ENCODE results near the gene SPAG5.
"Not testable (repeated sequence)": the region's sequence is repeated elsewhere in the genome, so short reads cannot be mapped to it uniquely, and the experiment has no call there.

The SPAG5 gene

DNA sequence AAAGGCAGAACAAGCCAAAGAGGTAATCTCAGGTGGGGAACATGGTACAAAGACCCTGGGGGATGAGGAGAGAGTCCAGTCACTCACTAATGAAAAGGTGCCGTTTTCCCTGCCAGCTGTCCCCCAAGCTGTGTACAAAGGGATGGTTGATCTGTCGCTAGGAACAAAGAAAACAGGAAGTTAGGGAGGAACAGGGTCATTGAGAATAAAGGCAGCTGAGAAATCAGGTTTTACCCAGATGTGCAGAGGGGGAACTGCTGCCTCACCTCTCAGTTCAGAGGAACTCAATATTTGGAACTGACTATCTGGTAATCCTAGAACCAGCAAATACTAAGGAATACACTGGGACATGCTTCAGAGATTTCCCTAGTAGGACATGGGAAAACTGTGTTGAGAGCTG lies 13.7 kb upstream of the SPAG5 start:
- no peak for DNase-seq

DNA sequence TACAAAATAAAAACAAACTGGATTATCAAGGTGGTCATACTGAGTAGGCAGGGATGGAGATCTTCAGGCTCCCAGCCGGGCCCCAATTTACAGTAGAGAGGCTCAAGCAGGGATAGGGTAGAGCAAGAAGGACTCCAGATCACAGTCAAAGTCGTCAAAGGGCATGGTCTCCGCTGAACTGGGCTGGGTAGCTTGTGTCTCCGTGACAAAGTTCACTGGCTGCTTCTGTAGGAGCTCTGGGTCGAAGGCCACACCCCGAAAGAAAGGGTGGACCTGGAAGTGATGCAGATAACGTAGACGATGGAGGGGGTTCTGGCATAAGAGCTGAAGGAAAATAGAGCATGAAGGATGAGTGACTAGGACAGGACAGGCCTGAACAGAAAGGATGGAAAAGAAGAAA lies 11.6 kb upstream of the SPAG5 start:
- DNase-seq = no peak

DNA sequence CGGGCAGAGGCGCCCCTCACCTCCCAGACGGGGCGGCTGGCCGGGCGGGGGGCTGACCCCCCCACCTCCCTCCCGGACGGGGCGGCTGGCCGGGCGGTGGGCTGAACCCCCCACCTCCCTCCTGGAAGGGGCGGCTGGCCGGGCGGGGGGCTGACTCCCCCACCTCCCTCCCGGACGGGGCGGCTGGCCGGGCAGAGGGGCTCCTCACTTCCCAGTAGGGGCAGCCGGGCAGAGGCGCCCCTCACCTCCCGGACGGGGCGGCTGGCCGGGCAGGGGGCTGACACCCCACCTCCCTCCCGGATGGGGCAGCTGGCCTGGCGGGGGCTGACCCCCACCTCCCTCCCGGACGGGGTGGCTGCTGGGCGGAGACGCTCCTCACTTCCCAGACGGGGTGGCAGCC lies 5.2 kb upstream of the SPAG5 start:
- not testable (repeated sequence) for DNase-seq

DNA sequence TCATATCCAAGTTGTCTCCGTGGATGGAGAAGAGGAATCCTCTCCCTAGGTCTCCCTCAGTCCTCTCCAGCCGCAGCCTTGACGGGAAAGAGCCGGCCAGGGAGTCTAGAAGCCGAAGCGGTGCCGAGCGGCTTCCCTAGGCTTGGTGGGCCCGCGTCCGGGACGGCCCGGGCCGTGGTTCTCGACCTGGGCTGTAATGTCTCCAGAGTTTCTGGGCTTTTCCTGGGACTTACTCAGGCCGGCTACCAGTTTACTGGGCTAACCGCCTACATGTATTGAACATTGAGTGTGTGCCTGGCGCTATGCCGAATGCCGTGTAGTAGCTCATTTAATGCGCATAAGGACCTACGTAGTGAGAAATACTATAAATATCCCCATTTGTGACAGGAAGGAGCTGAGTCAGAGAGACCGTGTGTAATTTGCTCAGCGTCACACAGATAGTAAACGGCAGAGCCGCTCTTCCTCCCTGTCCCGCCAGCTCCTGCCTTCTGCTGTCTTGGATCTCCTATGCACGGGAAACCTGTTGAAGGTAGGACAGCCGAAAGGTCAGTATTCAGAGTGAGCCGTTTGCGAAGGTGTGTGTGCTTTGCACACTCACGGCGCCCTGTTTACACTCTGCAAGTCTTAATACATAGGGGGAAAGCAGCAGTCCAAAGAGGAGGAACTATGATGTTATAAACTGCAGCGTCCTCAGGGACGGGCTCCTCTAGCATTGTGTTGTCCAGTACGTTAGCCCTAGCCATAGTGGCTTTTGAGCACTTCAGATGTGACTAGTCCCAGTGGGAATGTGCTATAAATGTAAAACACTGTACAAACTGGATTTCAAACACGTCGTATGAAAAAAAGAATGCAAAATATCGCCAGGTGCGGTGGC lies 723 bp upstream of the SPAG5 start:
- DNase-seq = peak; percentile 77

DNA sequence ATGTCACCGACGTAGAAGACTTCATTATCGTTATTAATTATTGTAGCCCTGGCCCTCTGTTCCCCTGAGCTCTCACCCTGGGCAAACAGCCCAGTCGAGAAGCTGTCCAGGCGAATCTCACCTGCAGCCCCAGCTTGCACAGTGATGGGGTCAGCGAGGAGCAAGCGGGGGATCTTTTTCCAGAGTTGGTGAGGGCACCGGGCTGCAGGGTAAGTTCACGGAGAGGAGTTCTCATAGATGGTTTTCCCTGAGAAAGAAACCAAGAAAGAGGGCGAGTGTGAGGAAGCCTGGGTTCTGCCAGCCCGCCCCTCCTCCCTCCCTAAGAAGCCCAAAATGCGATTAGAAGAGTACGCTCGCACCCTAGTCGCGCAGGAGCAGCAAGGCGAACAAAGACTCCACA lies 436 bp downstream of the SPAG5 start:
- no peak for DNase-seq

DNA sequence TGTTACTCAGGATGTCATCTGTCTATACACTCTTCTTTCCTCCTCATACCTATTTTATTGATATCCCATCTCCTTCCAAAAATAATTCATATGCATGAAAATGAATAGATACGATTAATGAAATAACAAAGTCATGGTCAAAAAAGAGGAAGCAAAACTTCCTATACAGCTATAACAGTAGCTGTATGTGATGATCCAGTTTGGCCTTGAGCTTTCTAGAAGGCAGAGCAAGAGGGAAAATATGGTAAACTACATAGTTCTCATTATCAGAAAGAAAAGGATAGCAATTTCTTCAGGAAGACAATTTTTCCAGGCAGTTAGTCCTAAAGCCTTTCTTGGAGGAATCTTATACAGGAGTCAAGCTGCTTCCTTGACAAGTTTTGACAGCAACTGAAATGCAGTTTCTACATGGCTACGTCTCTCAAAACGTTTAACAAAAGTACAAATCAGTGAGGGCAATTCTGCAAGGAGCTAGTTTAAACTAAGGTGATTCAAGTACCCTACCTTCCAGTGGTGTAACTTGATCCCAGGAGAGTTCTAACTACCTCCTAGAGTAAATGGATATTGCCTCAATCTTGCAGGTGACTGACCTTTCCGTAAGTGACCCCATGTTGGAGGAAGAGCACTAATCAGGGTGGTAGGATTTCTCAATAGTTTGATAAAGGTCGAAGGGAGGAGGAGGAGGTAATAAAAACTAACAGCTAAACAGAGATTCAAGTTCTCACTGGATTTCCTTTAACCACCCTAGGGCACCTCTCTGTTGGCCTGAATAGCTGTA lies 1.0 kb downstream of the SPAG5 start:
- no peak for DNase-seq

DNA sequence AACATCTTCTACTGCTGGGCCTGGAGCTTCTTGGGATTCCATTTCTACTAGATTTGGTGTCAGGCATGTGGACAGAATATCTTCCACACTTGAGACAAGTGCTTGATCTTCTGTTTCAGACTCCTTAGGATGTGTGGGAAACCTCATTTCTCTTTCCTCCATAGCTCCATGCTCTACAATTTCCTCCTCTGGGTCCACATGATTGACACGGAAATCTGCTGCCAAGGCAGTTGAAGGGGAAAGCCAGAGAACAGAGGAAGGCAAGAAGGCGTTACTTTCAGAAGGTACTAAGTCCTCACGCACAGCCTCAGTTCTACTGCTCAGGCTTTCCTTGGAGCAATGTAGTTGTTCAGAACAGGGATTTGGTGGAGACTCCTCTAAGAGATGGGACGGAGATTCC lies 6.6 kb downstream of the SPAG5 start:
- DNase-seq = no peak

DNA sequence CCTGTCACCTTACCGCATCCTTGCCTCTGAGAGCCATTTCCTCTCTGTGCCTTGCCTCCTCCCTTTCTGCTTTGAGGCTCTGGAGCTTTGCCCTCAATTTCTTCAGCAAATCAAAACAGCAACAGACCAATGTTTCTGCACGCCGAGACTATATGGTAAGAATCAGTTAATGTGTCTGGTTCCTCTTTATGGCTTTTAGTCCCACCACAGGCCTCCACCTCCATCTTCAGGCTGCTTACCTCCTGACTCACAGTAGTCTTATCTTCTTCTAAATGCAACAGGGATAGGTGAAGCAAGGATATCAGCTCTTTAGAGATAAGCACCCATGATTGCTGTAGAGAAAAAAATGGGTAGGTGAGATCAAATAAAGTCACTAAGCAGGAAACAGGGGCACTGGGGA lies 13.0 kb downstream of the SPAG5 start:
- no peak for DNase-seq

DNA sequence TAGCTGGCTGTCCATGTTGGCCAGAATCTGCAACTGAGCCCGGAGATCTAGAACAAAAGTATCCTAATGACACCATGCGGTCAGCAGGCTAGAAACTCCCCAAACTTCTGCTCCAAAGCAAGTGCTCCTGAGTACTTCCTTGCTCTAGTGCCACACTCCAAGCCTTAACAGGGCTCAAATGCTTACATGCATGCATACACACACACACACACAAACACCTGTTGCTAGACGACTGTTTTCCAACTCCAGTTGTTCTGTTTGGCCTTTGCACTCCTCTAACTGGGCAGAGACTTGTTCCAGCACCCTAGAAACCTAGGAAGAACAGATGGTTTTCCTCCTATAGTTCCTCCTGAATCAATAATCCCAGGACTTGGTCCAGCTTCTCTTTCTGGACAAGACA lies 14.4 kb downstream of the SPAG5 start:
- DNase-seq = no peak

DNA sequence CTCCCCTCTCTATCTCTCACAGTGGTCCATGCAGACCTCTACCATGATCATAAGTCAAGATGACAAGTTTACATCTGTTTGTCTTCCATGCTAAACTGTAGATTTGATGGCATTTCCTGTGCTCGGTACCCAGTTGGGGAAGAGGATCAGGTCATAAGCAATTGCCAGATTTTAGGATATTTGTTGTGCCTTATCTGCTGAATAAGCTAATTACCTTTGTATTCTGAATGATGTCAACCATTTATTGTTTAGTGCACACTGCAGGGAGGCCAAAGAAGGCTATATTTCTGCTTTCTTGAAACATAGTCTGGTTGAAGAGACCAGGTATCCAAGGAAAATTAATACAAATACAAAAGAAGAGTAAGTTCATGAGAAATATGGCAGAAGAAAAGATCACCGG lies 16.3 kb downstream of the SPAG5 start:
- DNase-seq = no peak

DNA sequence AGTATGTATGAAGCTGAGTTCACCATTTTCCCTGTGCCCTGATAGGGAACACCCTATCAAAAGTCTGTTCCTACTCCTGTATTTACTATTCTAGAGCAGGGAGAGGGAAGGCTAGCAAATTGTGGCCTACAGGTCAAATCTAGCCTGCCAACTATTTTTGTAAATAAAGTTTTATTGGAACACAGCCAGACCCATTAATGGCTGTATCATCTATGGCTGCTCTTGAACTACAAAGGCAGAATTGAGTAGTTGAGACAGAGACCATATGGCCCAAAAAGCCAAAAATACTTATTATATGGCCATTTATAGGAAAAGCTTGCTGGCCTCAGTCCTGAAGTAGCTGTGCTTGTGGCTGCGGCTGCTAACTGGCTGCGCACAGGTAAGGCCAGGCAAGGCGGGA lies 17.9 kb downstream of the SPAG5 start:
- no peak for DNase-seq

DNA sequence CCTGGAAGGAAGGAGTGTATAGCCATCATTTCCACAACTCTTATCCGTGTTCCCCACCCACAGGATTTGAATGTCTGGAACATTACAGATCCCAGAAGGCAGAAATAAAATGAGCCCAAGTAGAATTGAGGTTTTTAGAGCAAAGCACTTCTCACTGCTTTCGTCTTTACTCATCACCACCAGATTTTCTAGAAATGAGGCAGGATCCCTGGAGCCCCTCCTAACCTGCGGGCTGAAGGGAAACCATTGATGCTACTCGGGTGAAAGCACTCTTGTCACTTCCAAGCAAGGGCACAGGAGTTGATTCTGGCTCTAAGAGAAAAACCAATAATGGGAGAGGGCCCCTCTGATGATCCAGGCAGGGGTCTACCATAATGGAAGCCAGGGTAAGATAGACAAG lies 19.3 kb downstream of the SPAG5 start:
- DNase-seq = peak; percentile 40

DNA sequence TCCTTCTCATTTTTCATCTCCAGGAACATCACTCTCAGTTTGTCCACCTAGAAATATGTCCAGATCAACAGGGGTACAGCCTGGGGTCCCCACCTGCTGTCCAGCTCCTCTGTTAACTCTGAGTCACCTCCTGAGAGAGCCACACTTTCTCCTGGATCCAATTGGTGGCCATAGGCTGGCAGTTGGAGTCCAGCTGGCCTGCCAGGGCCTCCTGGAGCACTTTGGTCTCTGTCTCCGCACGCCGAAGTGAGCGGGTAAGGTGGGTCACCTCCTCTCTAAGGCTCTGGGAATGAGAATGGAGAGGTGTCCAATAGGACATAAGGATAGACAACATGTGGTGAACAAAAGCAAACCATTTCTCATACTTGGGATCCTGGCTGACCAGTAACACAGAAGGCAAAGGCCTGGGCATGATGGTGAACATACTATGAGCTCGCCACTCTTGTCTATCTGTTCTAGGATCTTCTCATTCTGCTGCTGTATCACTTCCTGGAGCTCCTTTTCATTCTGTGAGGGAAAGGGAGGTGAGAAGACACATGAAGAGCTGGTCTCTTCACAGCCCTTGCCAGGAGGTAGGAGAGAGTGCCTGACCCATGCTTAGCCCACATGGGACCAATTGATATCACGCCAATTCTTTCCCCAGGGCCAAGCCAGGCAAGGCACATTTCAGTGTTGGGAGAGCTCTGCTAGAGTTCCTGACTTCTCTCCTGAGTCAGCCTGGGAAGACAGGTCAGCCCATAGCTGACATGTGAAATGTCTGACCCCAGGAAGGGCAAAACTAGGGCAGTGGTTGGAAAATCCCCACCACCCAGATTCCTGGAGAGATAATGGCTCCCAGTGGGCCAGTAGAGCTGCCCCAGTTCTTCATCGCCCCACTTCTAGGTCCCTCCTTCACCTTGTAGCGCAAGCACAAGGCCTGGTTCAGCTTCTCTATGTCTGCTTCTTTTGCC lies 20.3 kb downstream of the SPAG5 start:
- DNase-seq = no peak

DNA sequence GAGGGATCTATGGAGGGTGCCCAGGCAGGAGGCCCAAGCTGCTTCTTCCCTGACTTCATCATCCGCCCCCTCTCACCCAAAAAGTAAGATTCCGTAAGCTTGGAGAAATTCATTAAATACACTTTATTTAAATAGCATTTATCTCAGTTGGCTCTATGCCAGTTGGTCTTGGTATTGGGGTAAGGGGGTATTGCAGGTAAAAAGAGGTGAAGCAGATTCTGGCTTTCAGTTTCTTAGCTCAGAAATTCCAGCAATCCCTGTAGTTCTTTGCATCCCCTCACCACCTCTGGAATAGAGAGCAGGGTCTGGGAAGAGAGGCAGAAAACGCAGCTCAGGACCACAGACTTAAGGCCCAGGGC lies 21.4 kb downstream of the SPAG5 start:
- DNase-seq = no peak

DNA sequence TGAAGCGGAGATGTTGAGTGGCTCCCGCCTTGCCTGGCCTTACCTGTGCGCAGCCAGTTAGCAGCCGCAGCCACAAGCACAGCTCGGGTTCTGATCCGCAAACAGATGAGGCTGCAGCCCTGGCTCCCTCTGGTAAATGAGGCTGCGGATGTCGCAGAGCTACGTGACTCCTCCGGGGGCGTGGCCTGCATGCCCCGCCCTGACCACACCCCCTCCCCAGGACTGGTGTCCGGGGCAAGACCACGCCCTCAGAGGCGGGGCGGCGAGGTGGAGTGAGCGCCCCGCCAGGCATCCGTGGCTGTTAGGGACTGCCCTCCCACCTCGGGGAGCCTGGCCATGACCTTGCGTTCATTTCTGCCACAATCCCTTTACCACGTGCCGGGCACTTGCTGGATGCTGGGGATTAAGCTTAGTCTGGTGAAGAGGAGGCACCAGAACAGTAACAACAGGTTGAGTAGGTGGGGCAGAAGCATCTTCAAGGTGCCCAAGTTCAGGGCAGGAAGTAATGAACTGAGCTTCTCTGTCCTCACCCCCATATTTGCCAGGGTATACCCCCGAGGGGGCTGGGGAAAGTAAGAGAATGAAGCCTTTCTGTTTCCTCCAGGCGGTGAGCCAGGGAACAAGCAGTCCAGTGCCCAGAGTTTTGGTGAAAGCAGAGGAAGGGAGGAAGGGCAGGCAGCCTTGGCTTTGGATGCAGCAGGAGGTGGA lies 21.9 kb downstream of the SPAG5 start, which contains the start of gene ALDOC:
Gene ALDOC (minus strand): TSS at position 138 of the 708 bp plus-strand sequence. CDS start 1,363 bp downstream, outside the sequence.
- peak; percentile 97 for DNase-seq

DNA sequence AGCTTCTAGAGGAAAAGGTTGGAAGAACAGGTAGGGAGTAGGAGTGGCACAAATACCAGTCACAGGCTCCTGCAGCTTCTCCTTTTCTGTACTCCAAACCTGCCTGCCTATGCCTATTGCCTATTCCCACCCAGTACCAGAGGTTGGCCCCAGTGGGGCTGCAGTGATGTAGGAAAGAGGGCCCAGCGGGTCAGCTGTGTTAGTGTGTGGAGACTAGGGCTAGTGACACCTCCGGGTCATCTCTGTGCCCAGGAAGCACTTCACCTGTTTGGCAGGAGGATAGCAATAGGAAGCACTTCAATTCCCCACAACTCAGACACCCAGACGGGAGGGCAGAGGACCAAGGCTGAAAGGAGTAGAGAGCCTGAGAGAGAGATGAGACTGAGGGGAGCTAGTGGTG lies 22.8 kb downstream of the SPAG5 start:
- DNase-seq = not testable (repeated sequence)

DNA sequence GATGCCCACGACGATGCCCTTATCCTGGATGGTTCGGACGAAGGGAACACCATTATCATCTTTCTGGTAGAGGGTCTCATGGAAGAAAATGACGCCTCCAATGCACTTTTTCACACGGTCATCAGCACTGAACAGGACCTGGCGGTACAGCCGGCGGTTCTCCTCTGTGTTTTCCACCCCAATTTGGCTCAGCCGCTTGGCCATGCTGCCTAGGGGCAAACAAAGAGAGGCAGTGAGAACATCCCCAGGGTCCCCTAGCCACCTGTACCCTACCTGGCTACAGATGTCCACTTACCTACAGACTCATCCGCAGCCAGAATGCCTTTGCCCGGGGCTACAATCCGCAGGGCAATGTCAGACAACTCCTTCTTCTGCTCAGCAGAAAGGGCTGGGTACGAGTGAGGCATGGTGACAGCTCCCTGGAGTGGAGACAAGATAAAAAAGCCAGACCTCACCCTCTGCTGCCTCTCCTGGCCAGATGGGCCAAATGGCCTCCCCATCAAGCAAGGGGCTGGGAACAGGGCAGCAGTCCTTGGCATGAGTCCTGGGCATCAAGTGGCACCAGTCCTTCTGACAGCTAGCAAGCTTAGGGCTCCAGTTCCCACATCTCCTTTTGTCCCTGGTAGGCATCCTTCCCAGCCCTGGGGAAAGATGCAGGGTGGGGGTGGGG lies 23.6 kb downstream of the SPAG5 start:
- DNase-seq = no peak

DNA sequence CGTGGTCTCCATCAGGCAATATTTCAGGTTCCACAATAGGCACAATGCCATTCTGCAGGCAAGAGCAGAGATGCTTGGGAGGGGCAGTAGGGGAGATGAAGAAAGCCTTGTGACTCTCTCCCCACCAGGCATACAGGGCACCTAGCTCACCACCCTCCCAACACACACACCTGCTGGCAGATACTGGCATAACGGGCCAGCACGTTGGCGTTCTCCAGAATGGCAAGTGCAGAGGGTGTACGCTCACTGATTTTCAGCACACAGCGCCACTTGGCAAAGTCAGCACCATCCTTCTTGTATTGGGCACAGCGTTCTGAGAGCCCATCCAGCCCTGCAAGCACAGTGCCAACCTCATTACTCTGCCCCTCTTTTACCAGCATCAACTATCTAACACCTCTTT lies 24.3 kb downstream of the SPAG5 start:
- peak; percentile 17 for DNase-seq

DNA sequence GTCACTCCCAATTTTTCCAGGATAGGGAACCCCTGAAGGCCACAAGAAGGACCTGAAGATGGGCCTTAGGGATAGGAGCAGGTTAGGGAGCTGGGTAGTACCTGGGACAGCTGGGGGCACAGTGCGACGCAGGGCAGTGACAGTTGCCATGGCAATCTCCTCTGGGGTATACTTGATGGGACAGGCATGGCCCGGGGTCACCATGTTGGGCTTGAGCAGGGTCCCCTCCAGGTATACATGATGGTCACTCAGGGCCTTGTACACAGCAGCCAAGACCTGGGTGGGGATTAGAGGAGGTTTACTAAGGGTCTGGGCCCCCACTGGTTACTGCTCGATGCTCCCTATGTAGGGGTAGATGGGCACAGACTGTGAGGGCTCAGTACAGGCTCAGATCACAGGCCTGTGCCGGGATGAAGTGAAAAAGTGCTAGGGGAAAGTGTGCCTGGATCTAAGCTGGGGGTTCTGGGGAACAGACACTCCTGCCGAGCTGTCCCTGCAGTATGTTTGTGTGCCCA lies 24.8 kb downstream of the SPAG5 start:
- DNase-seq = no peak

DNA sequence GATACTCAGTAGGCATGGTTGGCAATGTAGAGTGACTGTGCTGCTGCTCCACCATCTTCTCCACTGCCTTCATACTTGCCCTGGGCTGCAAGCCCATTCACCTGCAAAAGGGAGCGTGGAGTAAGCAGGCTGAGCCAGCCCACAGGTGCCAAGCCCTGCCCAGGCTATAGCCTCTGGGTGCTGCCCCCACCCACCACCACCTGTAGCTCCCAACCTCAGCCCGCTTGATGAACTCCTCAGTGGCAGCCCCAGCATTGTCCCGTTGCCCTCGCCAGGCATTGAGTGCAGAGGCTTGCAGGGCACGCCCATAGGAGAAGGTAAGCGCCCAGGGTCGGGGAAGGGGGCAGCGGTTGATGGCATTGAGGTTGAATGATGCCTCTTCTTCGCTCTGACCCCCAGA lies 25.3 kb downstream of the SPAG5 start:
- DNase-seq = no peak

DNA sequence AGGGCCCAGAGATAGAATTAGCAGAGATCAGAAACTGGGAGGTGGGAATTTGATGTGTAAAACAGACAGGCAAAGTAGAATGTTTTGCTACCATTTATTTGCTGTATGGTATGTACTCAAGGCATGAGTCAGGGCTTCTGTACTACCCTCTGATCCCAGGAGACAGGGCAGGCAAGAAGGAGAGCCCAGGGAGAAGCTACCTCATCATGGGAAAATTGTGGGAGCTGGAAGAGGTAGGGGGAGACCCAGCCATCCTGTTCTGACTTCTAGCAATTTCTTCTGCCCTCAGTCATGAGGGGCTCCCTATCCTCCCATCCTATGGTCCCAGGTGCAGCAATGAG lies 25.8 kb downstream of the SPAG5 start:
- no peak for DNase-seq
